ENCODE results near the gene TOB1.

The TOB1 gene

GRCh38 chr17:50866261-50866949 is at the start of gene TOB1:
TSS of gene TOB1 (minus strand) at chr17:50866354. CDS start at chr17:50864017, 2,337 bp downstream.
- DNase-seq (ENCODE audit: low spot score), result peak; percentile 97

DNA sequence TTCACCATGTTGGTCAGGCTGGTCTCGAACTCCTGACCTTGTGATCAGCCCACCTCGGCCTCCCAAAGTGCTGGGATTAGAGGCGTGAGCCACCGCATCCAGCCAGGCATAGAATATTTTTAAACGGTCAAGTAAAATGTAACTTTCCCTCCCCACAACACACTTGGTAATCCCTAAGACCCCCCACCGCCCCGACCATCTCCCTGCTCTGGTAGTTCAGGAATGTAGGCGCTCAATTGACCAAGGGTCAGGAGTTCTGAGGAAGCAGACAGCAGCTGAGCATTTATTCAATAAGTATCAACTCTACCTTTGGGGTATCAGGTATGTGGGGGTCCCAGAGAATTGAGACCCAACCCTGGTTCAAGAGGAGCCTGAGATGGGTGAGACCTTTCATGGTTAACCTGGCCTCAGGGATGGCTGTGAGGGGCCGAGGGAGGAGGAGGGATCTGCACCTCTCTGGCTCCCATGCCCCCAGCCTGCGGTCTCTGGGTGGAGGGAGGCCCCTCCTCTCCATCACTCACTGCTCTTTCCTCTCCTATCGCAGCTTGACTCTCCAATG is 48.4 kb upstream of the TOB1 start:
- DNase-seq (ENCODE audit: low spot score), result no peak

- no peak for DNase-seq (ENCODE audit: low spot score)
These were observed 47.0 kb upstream of the TOB1 start for GRCh38 chr17:50913120-50913519.

- DNase-seq (ENCODE audit: low spot score), result no peak
These were observed 45.7 kb upstream of the TOB1 start for GRCh38 chr17:50911890-50912289.

DNA sequence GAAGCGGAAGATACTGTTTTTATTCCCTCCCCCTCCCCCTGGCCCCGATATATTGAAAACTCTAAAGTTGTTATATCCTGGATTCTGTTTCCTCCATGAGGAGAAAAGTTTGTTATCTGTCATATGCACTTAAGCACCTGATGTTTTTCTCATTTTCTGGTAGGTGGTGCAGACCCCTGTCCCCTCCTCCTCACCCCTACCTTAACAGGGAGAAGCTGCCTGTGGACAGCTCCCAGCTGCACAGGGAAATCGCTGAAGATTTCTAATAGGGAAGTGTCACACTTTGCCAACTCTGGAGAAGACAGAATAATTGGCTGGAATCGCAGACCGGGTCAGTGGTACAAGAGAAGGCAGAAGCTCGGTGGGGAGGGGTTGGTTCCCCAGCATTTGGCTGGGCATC is 45.3 kb upstream of the TOB1 start:
- no peak for DNase-seq (ENCODE audit: low spot score)

- peak; percentile 92 for DNase-seq (ENCODE audit: low spot score)
These were observed 43.8 kb upstream of the TOB1 start for GRCh38 chr17:50909765-50910605.

DNA sequence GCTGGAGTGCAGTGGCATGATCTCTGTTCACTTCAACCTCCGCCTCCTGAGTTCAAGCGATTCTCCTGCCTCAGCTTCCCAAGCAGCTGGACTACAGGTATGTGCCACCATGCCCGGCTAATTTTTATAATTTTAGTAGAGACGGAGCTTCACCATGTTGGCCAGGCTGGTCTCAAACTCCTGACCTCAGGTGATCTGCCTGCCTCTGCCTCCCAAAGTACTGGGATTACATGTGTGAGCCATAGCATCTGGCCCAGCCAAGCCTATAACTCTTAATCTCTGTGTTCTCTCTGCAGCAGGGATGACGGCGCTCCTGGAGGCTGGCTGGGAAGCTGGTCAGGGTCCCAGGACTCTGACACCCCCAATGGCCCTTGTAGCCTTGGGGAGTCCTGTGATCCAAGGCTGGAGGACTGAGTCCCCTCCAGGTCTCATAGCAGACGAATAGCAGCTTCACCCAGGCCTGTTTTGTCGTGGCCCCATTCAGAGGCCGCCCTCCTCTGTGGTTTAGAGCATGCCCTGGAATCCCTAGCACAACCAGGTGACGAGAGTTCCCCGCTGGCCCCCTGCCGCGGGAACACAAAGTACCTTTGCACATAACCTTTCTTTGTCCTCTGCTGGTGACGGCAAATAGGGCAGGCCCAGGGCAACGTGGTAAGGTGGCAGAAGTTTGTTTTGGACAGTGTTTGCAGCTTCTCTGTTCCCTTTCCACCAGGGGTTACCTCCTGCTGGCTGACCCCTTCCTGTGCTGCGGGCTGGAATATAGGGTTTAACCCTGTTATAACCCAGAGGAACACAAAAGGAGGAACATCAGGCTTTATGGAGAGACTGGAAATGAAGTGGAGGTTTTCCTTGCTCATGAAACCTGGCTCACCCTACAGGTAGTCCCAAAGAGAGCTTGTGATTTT is 43.0 kb upstream of the TOB1 start:
- DNase-seq (ENCODE audit: low spot score), result no peak

DNA sequence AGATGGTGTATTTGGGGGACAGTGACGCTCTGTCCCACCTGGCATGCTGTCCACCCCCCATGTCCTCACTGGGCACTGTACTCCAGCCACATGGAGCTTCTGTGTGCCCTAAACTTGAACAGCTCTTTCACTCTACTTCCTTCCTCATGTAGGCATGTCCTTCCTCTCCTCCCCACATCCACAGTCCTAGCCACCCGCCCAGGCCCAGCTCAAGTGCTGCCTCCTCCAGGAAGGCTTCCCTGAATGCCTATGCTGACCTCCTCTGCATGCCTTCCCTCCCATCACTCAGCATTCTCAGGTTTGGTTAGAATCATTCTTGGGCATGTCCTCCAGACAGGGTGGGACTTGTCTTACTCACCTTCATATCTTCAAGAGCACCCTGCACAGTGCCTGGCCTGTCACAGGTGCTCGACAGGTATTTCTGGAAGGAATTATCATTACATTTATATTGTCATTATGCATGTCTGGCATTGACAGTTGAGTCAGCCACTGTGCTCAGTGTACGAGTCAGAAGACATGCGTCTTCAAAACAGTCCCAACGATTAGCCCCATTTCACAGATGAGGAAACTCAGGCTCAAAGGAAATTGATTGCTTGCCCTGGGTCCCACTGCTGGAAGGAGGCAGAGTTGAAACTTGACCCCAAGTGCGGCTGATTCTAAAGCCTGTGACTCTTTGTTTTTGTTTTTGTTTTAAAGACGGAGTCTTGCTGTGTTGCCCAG is 42.1 kb upstream of the TOB1 start:
- DNase-seq (ENCODE audit: low spot score), result no peak

DNA sequence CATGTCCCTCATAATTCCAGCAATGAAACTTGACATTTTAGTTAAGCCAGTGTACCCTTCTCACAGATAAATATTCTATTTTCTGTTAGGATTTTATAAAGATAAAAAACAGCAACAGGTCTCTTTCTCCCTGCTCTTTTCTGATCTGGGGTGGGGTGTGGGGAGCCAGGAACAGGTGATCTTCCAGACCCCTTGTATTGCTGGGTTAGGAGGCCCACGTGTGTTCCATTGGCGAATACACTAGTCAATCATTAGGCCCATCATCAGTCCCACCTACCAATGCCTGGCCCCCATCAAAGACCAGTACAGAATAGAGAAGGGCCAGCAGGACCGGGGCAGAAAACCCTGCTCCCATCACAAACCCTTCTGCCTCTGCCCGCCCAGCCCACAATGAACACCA is 40.3 kb upstream of the TOB1 start:
- no peak for DNase-seq (ENCODE audit: low spot score)

DNA sequence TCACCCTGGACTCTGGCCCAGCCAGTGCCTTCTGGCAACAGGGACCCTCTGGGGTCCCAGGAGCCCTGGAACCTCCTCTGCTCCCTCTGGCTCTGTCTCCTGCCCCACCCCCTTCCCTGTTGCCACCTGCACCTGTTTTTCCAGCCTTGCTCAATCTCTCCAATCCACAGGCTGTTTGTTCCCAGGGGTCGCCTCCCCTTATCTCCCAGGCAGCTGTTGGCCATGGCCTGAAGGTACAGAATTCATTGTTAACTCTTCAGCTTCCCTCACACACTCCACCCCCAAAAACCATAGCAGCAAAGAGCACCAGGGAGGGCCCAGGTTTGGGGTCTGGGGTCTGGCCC is 39.3 kb upstream of the TOB1 start:
- DNase-seq (ENCODE audit: low spot score), result no peak

- DNase-seq (ENCODE audit: low spot score), result no peak
These were observed 38.6 kb upstream of the TOB1 start for GRCh38 chr17:50904518-50905459.

GRCh38 chr17:50903604-50904517 is 37.7 kb upstream of the TOB1 start:
- peak; percentile 77 for DNase-seq (ENCODE audit: low spot score)

- no peak for DNase-seq (ENCODE audit: low spot score)
These were observed 36.5 kb upstream of the TOB1 start for GRCh38 chr17:50902372-50903353.

GRCh38 chr17:50900383-50900892 is 34.3 kb upstream of the TOB1 start:
- no peak for DNase-seq (ENCODE audit: low spot score)

GRCh38 chr17:50899559-50900319 is 33.6 kb upstream of the TOB1 start:
- DNase-seq (ENCODE audit: low spot score), result no peak

DNA sequence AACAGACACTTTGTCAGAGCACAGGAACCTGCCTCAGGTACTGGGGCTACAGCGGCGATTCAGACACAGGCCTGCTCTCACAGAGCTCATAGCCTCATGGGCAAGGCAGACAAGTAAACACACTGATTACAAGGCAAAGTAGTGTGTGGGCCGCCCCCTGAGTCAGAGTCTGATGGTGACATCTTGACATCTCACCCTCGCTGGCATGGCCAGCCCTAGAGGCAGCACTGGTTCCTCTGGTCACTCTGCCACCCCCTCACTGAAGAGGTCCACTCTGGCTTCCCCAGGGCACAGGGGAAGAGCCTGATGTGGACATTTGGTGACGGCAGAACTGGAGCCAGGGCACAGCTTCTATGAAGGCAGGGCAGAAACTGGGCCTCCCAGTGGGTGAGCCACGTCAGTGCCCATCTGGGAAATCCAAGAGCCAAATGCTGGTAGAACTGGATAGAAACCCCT is 32.9 kb upstream of the TOB1 start:
- no peak for DNase-seq (ENCODE audit: low spot score)

All from activated CD4-positive, alpha-beta T cell treated with anti-CD3 and anti-CD28 coated beads, Interleukin-2, Interleukin-4, amounts not matched to agents 100 ng/mL and 50 ng/mL, durations not matched to agents 16 hours and 8 hours (primary cell).